ENCODE measurements around the gene WAC. TPM values are rescaled to one million over a fixed set of nuclear protein-coding genes. Genes with fewer than 3 reads are reported as not detected.

WAC gene
- polyA plus RNA-seq, 1 of the 3 experiments (the other 2 are of a cell fraction): 31.1 TPM

- H3K9ac ChIP-seq: no peak overlapping the region
- no peaks in the 10 kb centered on the region for H3K36me3 ChIP-seq (replicated peaks in 1 of 2; ENCODE audit: control insufficient read depth in 1 of 2, insufficient read depth in 2 of 2, low read length in 1 of 2)
- H3F3A ChIP-seq (replicated peaks; ENCODE audit: insufficient read depth): no peaks in the 10 kb centered on the region
- no peaks in the 10 kb centered on the region for H3K4me1 ChIP-seq (ENCODE audit: control insufficient read depth in 1 of 2, insufficient read depth in 2 of 2, low read depth in 1 of 2, low read length in 1 of 2)
- H3K9me2 ChIP-seq: no peaks in the 10 kb centered on the region
- ChIA-PET CTCF (interaction anchor here (0.6 to 4.1 kb wide), 2 partner anchors 11 to 716 kb away, joined by 3 to 20 read pairs; no protein-coding TSS in a partner anchor), POLR2A (interaction anchor here (0.6 kb wide), 1 partner anchor 1498 kb away, joined by 3 read pairs; the partner anchor contains the start of gene YME1L1)
- H3K4me2 ChIP-seq: no peak overlapping the region
- TF ChIP-seq NRF1 (IDR thresholded peaks at IDR 0.05; ENCODE audit: low read depth, low read length): no peak
- no peak for TF ChIP-seq RAD21 (IDR thresholded peaks at IDR 0.05; ENCODE audit: low read length)
- TF ChIP-seq USF2 (IDR thresholded peaks at IDR 0.05; ENCODE audit: borderline replicate concordance, low read depth, low read length): no peak
- TF ChIP-seq NFIC (IDR thresholded peaks at IDR 0.05; ENCODE audit: borderline replicate concordance): no peak
- TF ChIP-seq MEF2A (IDR thresholded peaks at IDR 0.05; ENCODE audit: borderline replicate concordance, low read depth): no peak
- no peak for TF ChIP-seq MAX (IDR thresholded peaks at IDR 0.05; ENCODE audit: low read depth)
- TF ChIP-seq PBX3 (IDR thresholded peaks at IDR 0.05): no peak
- TF ChIP-seq JUND (IDR thresholded peaks at IDR 0.05): no peak
- no peak for TF ChIP-seq RCOR1 (IDR thresholded peaks at IDR 0.05; ENCODE audit: low read length)
- TF ChIP-seq FOXJ3 (CRISPR knock-in tag; IDR thresholded peaks at IDR 0.05): no peak
- DNase-seq: no peak
- H3K4me3 ChIP-seq (ENCODE audit: low read depth in 2 of 2, low read length in 1 of 2): no peak overlapping the region
- no peaks in the 10 kb centered on the region for H4K20me1 ChIP-seq (ENCODE audit: insufficient read depth)
- no peaks in the 10 kb centered on the region for H3K79me2 ChIP-seq (ENCODE audit: insufficient read depth)
- no peaks in the 10 kb centered on the region for H3K27me3 ChIP-seq (ENCODE audit: insufficient read depth)
- H2AFZ ChIP-seq (ENCODE audit: low read depth): no peak overlapping the region
- H3K27ac ChIP-seq (ENCODE audit: low read depth in 2 of 2, low read length in 1 of 2): no peak overlapping the region
- 91% methylated on average over 2 of the region's 2 CpGs for WGBS (ENCODE audit: low lambda C conversion rate)
- H3K9me3 ChIP-seq: 0 out of 2 replicates have a peak, but pooled peaks cover 6% of the 10 kb centered on the region
Observed at GRCh38 chr10:28652106-28652505, 119.2 kb downstream of the WAC start.

- H3K9ac ChIP-seq: no peak overlapping the region
- no peak for DNase-seq
- no peaks in the 10 kb centered on the region for H3F3A ChIP-seq (replicated peaks; ENCODE audit: insufficient read depth)
- no peak overlapping the region for H2AFZ ChIP-seq (ENCODE audit: low read depth)
- WGBS (ENCODE audit: low lambda C conversion rate): 85% methylated on average over 5 of the region's 5 CpGs
- H4K20me1 ChIP-seq (ENCODE audit: insufficient read depth): no peaks in the 10 kb centered on the region
- H3K9me3 ChIP-seq: 0 out of 2 replicates have a peak, but pooled peaks cover 6% of the 10 kb centered on the region
- H3K4me2 ChIP-seq: no peak overlapping the region
- ChIA-PET CTCF (interaction anchor here (0.6 to 4.1 kb wide), 3 partner anchors 11 to 715 kb away, joined by 3 to 20 read pairs (median 4); no protein-coding TSS in a partner anchor), POLR2A (interaction anchor here (0.6 kb wide), 1 partner anchor 1499 kb away, joined by 3 read pairs; the partner anchor contains the start of gene YME1L1)
- no peaks in the 10 kb centered on the region for H3K27me3 ChIP-seq (ENCODE audit: insufficient read depth)
- H3K79me2 ChIP-seq (ENCODE audit: insufficient read depth): no peaks in the 10 kb centered on the region
- H3K36me3 ChIP-seq (replicated peaks in 1 of 2; ENCODE audit: control insufficient read depth in 1 of 2, insufficient read depth in 2 of 2, low read length in 1 of 2): no peaks in the 10 kb centered on the region
- no peaks in the 10 kb centered on the region for H3K4me1 ChIP-seq (ENCODE audit: control insufficient read depth in 1 of 2, insufficient read depth in 2 of 2, low read depth in 1 of 2, low read length in 1 of 2)
- H3K4me3 ChIP-seq (ENCODE audit: low read depth in 2 of 2, low read length in 1 of 2): no peak overlapping the region
- H3K9me2 ChIP-seq: no peaks in the 10 kb centered on the region
- H3K27ac ChIP-seq (ENCODE audit: low read depth in 2 of 2, low read length in 1 of 2): no peak overlapping the region
- TF ChIP-seq RXRA (IDR thresholded peaks at IDR 0.05; ENCODE audit: borderline replicate concordance, low read depth) (no peak), MAX (IDR thresholded peaks at IDR 0.05; ENCODE audit: low read depth) (no peak), USF2 (IDR thresholded peaks at IDR 0.05; ENCODE audit: borderline replicate concordance, low read depth, low read length) (no peak), CHD2 (IDR thresholded peaks at IDR 0.05; ENCODE audit: low read length, partially characterized antibody) (no peak), EZH2phosphoT487 (IDR thresholded peaks at IDR 0.05; ENCODE audit: borderline replicate concordance, low read depth) (no peak), NFIC (IDR thresholded peaks at IDR 0.05; ENCODE audit: borderline replicate concordance) (no peak), YY1 (IDR thresholded peaks at IDR 0.05; ENCODE audit: low read depth) (no peak), PBX3 (IDR thresholded peaks at IDR 0.05) (no peak), RFX5 (IDR thresholded peaks at IDR 0.05; ENCODE audit: low read length) (no peak), EP300 (IDR thresholded peaks at IDR 0.05; ENCODE audit: borderline replicate concordance in 1 of 2, low read depth in 1 of 2, low read length in 1 of 2) (no peak), RAD21 (IDR thresholded peaks at IDR 0.05; ENCODE audit: low read length) (no peak), REST (IDR thresholded peaks at IDR 0.05; ENCODE audit: low read depth, low read length) (no peak), GATA2 (CRISPR knock-in tag; IDR thresholded peaks at IDR 0.05) (no peak)
Observed at GRCh38 chr10:28652703-28653102, 119.8 kb downstream of the WAC start.

All from SK-N-SH (cell line).